ENCODE results near the gene NUDT3.
"Not testable (repeated sequence)": the region's sequence is repeated elsewhere in the genome, so short reads cannot be mapped to it uniquely, and the experiment has no call there.

NUDT3 gene

GRCh38 chr6:34324738-34325444, 67.6 kb downstream of the NUDT3 start:
- no peak for TF ChIP-seq CTCF (IDR thresholded peaks at IDR 0.05)
- H3K27me3 ChIP-seq, result no peaks in the 10 kb centered on the region
- H3K4me3 ChIP-seq (ENCODE audit: low read depth in 1 of 2, low read length in 1 of 2), result no peak overlapping the region
- H3K36me3 ChIP-seq, result no peaks in the 10 kb centered on the region
- peak overlapping the region; percentile 27 for H3K27ac ChIP-seq
- H3K9me3 ChIP-seq, result no peaks in the 10 kb centered on the region
- no peaks in the 10 kb centered on the region for H3K4me1 ChIP-seq (ENCODE audit: control insufficient read depth in 1 of 2, insufficient read depth in 1 of 2, low read depth in 1 of 2, low read length in 1 of 2)

DNA sequence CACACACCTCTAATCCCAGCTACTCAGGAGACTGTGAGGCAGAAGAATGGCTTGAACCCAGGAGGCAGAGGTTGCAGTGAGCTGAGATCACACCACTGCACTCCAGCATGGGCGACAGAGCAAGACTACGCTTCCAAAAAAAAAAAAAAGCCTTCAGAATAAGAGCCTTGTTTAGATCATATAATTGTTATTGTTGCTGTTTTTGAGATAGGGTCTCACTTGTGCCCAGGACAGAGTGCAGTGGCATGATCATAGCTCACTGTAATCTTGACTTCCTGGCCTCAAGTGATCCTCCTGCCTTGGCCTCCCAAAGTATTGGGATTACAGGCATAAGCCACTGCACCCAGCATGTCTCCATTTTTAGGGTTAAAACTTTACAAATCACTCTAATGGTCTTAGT, 68.2 kb downstream of the NUDT3 start:
- not testable (repeated sequence) for H3K4me3 ChIP-seq (ENCODE audit: low read depth in 1 of 2, low read length in 1 of 2); H3K4me1 ChIP-seq (ENCODE audit: control insufficient read depth in 1 of 2, insufficient read depth in 1 of 2, low read depth in 1 of 2, low read length in 1 of 2); H3K27me3 ChIP-seq; H3K9me3 ChIP-seq; H3K36me3 ChIP-seq
- peak overlapping the region; percentile 27 for H3K27ac ChIP-seq

GRCh38 chr6:34323300-34323699, 69.2 kb downstream of the NUDT3 start:
- H3K27ac ChIP-seq, result no peak overlapping the region
- no peaks in the 10 kb centered on the region for H3K36me3 ChIP-seq
- H3K4me3 ChIP-seq (ENCODE audit: low read depth in 1 of 2, low read length in 1 of 2), result no peak overlapping the region
- TF ChIP-seq CTCF (IDR thresholded peaks at IDR 0.05), result no peak
- no peaks in the 10 kb centered on the region for H3K9me3 ChIP-seq
- H3K27me3 ChIP-seq, result no peaks in the 10 kb centered on the region
- no peaks in the 10 kb centered on the region for H3K4me1 ChIP-seq (ENCODE audit: control insufficient read depth in 1 of 2, insufficient read depth in 1 of 2, low read depth in 1 of 2, low read length in 1 of 2)

DNA sequence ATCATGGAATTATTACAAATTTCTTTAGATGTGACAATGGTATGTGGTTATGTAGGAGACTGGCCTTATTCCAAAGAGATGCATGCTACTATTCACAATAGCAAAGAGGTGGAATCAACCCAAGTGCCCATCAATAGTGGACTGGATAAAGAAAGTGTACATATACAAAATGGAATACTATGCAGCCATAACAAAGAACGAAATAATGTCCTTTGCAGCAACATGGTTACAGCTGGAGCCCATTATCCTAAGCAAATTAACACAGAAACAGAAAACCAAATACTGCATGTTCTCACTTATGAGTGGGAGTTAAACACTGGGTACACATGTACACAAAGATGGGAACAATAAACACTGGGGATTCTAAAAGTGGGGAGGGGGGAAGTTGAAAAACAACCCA, 69.7 kb downstream of the NUDT3 start:
- no peaks in the 10 kb centered on the region for H3K4me1 ChIP-seq (ENCODE audit: control insufficient read depth in 1 of 2, insufficient read depth in 1 of 2, low read depth in 1 of 2, low read length in 1 of 2)
- no peak for TF ChIP-seq CTCF (IDR thresholded peaks at IDR 0.05)
- no peaks in the 10 kb centered on the region for H3K9me3 ChIP-seq
- H3K27me3 ChIP-seq, result no peaks in the 10 kb centered on the region
- H3K36me3 ChIP-seq, result no peaks in the 10 kb centered on the region
- H3K27ac ChIP-seq, result no peak overlapping the region
- no peak overlapping the region for H3K4me3 ChIP-seq (ENCODE audit: low read depth in 1 of 2, low read length in 1 of 2)

DNA sequence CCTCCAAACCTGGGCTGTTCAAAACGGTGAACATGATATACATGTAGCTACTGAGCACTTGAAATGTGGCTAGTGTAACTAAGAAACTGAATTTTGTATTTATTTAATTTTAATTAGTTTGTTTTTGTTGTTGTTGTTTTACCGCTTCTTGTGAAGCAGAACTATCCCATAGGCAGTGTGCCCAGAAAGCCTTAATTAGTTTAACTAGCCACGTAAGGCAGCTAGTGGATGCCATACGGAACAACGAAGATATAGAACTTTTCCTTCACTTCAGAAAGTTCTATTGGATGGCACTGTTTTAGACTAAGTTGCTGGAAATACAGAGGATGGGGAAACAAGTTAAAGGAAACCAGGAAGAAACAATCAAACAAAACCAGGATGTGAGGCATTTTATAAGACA, 70.6 kb downstream of the NUDT3 start:
- Histone ChIP-seq H3K27ac (peak overlapping the region; percentile 23), H3K4me3 (ENCODE audit: low read depth in 1 of 2, low read length in 1 of 2) (no peak overlapping the region), H3K36me3 (no peaks in the 10 kb centered on the region), H3K4me1 (ENCODE audit: control insufficient read depth in 1 of 2, insufficient read depth in 1 of 2, low read depth in 1 of 2, low read length in 1 of 2) (peaks cover under 1 to 2% of the 10 kb centered on the region in 2 experiments), H3K9me3 (no peaks in the 10 kb centered on the region), H3K27me3 (no peaks in the 10 kb centered on the region)
- no peak for TF ChIP-seq CTCF (IDR thresholded peaks at IDR 0.05)

DNA sequence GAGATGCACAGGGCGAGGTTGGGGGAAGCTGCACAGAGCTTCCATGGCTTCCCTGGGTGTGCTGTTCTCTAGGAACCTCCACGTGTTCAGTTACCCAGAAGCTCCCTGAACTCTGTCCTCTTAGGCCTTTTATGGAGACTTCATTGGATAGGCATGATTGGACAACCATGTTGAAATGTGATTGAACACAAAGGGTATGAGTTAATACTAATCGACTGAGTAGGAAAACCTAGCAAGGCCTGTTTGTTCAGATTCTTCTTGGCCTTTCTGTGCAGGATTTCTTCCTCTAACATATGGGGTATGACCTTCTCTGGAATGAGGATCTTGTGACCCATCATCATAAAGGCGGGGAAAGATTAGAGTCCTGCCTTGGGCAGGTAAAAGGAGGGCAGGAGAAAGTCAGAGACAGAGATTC, 73.0 kb downstream of the NUDT3 start:
- no peak for TF ChIP-seq CTCF (IDR thresholded peaks at IDR 0.05)
- Histone ChIP-seq H3K27me3 (no peaks in the 10 kb centered on the region), H3K4me3 (ENCODE audit: low read depth in 1 of 2, low read length in 1 of 2) (no peak overlapping the region), H3K27ac (peak overlapping the region; percentile 53), H3K4me1 (ENCODE audit: control insufficient read depth in 1 of 2, insufficient read depth in 1 of 2, low read depth in 1 of 2, low read length in 1 of 2) (peaks cover 19 to 25% of the 10 kb centered on the region in 2 experiments), H3K36me3 (no peaks in the 10 kb centered on the region), H3K9me3 (no peaks in the 10 kb centered on the region)
